CD4-positive, alpha-beta T cell treated with Interleukin-12 subunit alpha and Interleukin-12 subunit beta, for 1 hour (primary cell): ENCODE results near the gene P2RX5.

ENCODE experiments used
- DNase-seq: peaks from one replicate; pipeline ENCODE4 v3.0.0-alpha.2; 2020

The P2RX5 gene

GRCh38 chr17:3678821-3679530, 17.0 kb downstream of the P2RX5 start:
- no peak for DNase-seq

DNA sequence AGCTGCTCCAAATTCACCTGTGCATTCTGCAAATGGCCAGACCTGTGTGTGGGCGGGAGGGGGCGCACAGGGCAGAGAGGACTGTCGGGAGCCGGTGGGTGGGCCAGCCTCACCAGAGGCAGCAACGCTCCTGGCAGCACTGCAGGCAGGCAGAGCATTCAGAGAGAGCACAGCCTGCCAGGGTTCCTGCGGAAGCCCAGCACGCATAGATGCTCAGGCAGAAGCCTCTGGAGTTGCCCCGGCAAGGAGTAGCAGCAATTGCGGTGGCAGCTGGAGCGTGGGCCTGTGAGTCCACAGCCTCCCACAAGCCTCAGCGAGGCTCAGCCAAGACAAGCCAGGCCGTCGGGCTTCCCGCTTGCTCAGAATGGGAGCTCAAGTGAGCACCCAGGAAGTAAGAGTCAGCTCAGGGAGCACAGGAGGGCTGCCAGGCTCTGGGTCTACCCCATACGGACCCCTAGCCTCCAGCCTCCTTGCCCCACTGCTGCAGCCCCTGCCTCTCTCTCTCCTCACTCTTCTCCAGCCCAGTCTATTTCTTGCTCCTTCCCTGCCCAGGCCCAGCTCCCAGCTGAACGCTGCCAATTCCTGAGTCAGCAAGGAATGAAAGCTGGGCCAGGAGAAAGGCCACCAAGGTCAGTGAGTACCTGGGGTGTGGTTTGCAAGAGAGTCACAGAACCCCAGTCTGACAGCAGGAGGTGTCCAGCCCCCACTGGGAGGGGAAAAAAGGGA, 17.7 kb downstream of the P2RX5 start:
- no peak for DNase-seq

GRCh38 chr17:3675886-3676285, 20.1 kb downstream of the P2RX5 start:
- DNase-seq = no peak

DNA sequence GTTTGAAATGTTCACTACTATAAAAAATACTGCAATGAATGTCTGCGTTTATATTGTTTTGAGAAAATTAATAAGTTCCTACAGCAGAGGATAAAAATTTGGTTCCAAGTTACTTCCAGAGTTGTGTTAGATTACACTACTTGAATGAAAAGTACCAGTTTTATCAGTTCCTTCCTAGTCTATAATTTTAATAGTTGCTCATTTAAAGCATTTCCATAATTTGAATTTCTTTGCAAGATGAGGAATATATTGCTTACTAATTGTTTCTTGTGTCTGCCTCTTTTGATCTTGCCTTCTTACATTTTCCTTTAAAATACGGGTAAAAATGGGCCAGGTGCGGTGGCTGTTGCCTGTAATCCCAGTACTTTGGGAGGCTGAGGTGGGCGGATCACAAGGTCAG, 23.4 kb downstream of the P2RX5 start:
- no peak for DNase-seq

DNA sequence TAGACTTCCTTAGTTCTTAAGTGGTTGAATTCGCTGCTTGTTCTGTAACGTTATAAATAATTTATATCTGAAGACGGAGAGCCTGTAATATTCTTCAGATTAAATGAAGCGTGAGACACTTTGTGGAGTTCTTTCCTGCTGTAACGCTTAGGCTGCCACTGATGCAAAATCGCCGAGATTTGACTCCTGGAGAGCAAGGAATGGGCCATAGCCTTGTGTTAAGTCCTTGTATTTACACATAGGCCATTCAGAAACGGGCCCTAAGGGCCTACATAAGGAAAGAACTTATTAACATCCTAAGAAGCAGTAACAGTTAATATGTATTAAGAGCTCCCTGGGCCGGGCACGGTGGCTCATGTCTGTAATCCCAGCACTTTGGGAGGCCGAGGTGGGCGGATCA, 26.4 kb downstream of the P2RX5 start:
- no peak for DNase-seq

GRCh38 chr17:3669085-3669347, 26.9 kb downstream of the P2RX5 start:
- DNase-seq = no peak

DNA sequence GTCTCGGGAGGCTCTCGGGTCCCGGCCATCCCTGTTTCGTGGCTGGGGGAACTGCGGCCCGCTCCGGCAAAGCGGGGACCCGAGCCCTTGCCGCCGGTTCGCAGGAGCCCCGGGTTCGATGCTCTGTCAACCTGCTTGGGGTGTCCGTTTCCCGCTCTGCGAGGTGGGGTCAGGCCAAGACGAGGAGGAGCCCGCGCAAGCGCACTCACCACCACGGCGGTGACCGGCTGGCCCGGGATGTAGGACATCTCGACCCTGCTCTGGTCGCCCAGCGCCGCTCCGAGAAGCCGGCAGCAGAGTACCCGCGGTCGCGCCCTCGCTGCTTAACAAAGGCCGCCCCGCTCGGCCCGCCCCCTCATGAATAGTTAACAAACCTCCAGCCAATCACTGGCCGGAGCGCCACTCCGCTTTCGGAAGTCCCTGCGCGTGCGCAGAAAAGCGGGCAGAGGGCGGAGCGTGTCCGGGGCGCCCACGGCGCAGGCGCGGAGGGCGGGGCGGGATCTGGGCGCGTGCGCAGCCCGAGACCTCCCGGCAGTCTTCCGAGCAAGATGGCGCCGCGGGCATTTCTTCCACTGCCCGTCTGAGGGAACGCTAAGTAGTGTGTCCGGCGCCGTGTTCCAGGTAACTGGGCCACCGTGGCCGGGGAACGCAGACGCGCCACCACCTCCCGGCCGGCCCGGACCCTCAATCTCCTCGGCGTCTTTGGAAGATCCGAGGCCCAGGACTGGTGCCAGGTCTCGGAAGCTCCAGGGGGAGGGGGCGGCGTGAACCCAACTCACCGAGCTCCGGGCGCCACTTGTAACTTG, 27.5 kb downstream of the P2RX5 start, which contains the start of the genes EMC6 and TAX1BP3:
Gene EMC6 (plus strand): TSS at position 534 of the 806 bp plus-strand sequence. CDS start 335 bp downstream, outside the sequence.
Gene TAX1BP3 (minus strand): TSS at position 300 of the 806 bp plus-strand sequence. CDS start 52 bp downstream, at position 248.
- DNase-seq = peak; percentile 99

DNA sequence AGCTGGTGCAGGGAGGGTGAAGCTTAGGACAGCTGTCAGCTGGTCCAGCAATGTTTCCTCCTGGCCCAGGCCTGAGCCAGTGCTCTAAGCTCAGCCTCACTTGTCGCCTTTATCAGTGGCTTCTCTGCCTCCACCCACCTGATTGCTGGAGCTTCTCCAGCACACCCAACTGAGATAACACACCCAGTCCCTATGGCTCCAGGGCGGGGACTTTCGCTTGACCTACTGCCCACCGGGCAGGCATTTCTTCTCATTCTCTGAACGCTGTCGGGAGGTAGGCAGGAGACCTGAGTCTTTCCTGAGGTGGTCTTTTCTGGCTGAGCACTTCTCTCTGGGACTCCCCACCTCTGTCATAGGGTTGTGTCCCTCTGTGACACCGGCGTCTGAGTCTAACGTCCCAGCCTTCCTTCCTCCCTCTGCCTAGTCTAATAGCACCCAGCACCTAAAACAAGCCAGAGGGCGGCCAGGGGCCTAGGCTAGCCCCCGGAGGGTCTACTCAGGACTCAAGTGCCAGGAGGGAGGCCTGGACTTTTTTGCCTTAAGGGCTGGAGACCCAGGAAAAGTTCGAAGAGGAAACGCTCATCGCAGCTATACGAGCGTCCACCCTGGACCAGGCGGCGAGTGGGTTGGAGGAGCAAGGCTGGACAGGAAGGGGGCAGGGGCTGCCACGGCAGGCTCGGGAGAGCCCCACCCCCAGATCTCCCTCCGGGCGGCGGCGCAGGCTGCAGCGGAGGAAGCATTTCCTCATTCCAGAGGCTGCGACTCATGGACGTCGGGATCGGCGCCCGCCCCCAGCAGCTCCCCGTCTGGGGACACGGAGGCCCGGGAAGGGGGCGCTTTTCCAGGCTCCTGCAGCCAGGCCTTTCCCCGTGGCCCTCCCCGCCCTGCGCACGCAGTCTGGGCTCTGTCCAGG, 28.3 kb downstream of the P2RX5 start:
- DNase-seq = peak; percentile 2

DNA sequence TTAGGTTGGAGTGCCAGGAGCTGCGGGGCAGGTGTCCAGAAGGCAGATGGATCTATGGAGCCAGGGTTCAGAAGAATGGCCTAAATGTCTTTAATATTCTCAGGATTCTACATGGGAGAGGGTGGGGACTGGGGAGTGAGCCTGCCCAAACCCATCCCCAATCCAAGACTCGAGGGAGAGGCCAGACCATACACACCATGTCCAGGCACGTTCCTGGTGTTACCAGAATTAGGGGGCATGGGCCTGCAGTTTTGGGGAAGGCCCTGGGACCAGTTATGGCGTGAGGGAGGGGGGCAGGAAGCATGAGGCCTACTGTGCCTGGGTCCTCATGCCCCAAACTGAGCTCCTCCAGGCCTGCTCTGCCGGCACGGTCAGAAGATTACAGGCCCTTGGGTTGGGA, 29.4 kb downstream of the P2RX5 start:
- no peak for DNase-seq

DNA sequence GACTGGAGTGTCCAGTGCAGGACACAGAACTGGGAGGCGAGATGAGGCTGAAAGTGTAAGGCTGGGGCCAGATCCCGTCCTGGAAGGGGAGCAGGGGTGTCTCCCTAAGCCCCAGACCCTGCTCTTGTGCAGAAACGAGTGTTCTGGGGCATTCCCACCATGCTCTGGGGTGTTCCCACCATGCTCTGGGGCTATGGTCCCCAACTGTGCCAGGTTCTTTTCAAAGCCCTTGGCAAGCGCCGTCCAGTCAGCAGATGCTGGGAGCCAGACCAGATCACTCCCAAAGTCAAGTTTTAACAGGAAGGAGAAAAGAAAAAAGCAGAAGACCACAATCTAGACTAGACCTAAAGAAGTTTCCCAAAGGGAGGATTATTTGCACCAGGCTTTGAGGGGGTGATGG, 30.1 kb downstream of the P2RX5 start:
- DNase-seq = no peak

- DNase-seq = no peak
These were observed 32.6 kb downstream of the P2RX5 start for GRCh38 chr17:3663102-3664011.

- DNase-seq = no peak
These were observed 35.6 kb downstream of the P2RX5 start for GRCh38 chr17:3660311-3660891.

- DNase-seq = no peak
These were observed 36.3 kb downstream of the P2RX5 start for GRCh38 chr17:3659541-3660111.

GRCh38 chr17:3658784-3659449, 37.0 kb downstream of the P2RX5 start:
- DNase-seq = no peak

DNA sequence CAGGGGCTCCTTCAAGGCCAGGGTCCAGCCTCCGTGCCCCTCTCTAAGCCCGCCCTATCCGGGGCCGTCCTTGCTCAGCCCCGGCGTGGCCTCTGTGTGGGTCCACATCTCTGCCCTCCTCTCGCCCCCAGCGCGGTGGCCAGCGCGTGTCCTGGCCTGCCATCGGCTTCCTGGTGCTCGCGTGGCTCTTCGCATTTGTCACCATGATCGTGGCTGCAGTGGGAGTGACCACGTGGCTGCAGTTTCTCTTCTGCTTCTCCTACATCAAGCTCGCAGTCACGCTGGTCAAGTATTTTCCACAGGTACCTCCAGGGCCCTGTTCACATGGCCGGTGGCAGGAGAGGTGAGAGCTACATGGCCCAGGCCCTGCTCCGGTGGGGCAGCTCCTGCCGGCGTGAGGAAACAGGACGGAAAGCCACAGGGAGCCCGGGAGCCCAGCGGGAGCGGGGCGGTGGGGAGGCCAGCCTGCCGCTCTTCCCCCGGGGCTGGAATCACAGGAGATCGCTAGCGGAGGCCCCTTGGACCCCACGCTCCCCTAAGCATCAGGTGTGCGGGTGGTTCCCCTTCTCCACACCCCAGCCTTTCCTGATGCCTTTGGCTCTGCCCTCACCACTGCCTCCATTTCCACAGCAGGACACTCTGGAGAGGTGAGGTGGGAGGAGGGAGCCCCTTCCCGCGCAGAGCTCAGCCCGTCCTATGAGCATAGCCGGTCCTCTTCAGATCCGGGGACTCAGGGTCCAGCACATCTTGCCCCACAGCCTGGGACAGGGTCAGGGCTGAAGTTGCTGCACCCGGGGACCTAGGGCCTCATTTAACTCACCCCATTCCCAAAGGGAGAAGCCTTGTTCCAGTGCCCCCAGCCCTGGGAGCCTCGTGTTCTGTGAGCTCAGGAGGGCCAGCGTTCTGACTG, 37.8 kb downstream of the P2RX5 start:
- DNase-seq = no peak

- no peak for DNase-seq
These were observed 38.4 kb downstream of the P2RX5 start for GRCh38 chr17:3657588-3657869.

DNA sequence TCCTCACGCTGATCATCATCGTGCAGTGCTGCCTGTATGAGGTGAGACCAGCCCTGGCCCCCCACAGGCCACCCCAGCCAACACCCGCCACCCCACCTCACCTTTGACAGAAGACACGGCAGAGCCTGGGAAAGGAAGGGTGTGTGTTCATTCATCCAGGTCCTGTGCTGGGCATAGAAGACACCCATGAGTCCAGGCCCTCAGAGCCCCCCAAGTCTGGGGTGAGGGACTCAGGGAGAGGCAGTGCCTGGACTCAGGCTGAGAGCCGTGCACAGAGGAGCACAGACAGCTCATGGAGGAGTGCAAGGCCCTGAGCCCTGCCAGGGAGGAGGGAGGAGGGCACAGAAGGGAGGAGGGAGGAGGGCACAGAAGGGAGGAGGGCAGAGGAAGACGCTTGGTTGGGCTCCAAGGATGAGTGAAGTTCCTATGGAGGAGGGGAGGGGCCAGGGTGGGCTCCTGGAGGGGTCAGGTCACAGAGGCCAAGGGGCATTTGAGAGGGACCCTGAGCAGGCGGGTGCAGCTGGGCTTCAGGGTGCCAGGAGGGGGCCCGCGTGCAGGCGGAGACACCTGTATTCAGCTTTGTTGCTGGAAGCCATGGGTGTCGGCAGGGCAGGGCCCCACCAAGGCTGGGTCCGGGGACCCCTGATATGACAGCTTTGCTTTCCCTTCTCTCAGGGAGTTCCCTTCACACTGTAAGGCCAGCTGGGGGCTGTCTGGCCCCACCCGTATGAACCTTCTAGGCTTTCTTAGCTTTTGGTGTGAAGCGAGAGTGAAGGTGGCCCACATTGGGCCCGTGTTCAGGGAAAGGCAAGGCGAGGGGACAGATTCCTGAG, 39.0 kb downstream of the P2RX5 start:
- no peak for DNase-seq

GRCh38 chr17:3656353-3656752, 39.6 kb downstream of the P2RX5 start:
- no peak for DNase-seq
